ENCODE data around the gene MCCC1.
A peak's percentile ranks its signal among the peaks of the same experiment; 100 is the strongest.

MCCC1 gene

GRCh38 chr3:182981038-182981380 is 118.3 kb downstream of the MCCC1 start:
- H3K4me3 ChIP-seq (ENCODE audit: low read depth, low read length): peak overlapping the region; percentile 68
- no peak for TF ChIP-seq CTCF (IDR thresholded peaks at IDR 0.05; ENCODE audit: borderline replicate concordance, insufficient read depth, low read depth, low read length)

- peak within 1 kb of the TSS; percentile 68 for H3K4me3 ChIP-seq (ENCODE audit: low read depth, low read length)
- no peak for TF ChIP-seq CTCF (IDR thresholded peaks at IDR 0.05; ENCODE audit: borderline replicate concordance, insufficient read depth, low read depth, low read length)
Measured at GRCh38 chr3:182980204-182981037, 118.9 kb downstream of the MCCC1 start, which contains the start of gene DCUN1D1. Gene DCUN1D1, minus strand, starts transcription at chr3:182980538. Its CDS starts 49 bp downstream, at chr3:182980489.

- no peak for TF ChIP-seq CTCF (IDR thresholded peaks at IDR 0.05; ENCODE audit: borderline replicate concordance, insufficient read depth, low read depth, low read length)
- peak overlapping the region; percentile 68 for H3K4me3 ChIP-seq (ENCODE audit: low read depth, low read length)
Measured at GRCh38 chr3:182979674-182980191, 119.6 kb downstream of the MCCC1 start.

GRCh38 chr3:182979103-182979673 is 120.1 kb downstream of the MCCC1 start:
- TF ChIP-seq CTCF (IDR thresholded peaks at IDR 0.05; ENCODE audit: borderline replicate concordance, insufficient read depth, low read depth, low read length): no peak
- peak overlapping the region; percentile 68 for H3K4me3 ChIP-seq (ENCODE audit: low read depth, low read length)

GRCh38 chr3:182978387-182978786 is 120.9 kb downstream of the MCCC1 start:
- H3K4me3 ChIP-seq (ENCODE audit: low read depth, low read length): no peak overlapping the region
- no peak for TF ChIP-seq CTCF (IDR thresholded peaks at IDR 0.05; ENCODE audit: borderline replicate concordance, insufficient read depth, low read depth, low read length)

- TF ChIP-seq CTCF (IDR thresholded peaks at IDR 0.05; ENCODE audit: borderline replicate concordance, insufficient read depth, low read depth, low read length): no peak
- no peak overlapping the region for H3K4me3 ChIP-seq (ENCODE audit: low read depth, low read length)
Measured at GRCh38 chr3:182973047-182973446, 126.2 kb downstream of the MCCC1 start.

All from GM12875 (cell line).